Stomach (tissue), 9 donors: ENCODE data around the gene CNDP2. TPM values are rescaled to one million over a fixed set of nuclear protein-coding genes. Genes with fewer than 3 reads are reported as not detected.

ENCODE experiments used
- DNase-seq, 2 donors: peaks; one replicate each; pipeline versions ENCODE4 v3.0.0 to v3.0.0-alpha.2; 2013 to 2019
- H3K27ac ChIP-seq, 5 donors: fragments of 200-600 bp in 4 of 5; sonication (generic) in 4 of 5; one replicate each; pipeline ENCODE4 v1.5.1; 2013 to 2019; ENCODE audit warnings: mild to moderate bottlenecking in 1 of 5, moderate library complexity in 1 of 5
- H3K27me3 ChIP-seq, 3 donors: fragments of 200-600 bp; sonication (generic); one replicate each; pipeline ENCODE4 v1.5.1; 2017 to 2019; ENCODE audit warnings: mixed run types in 1 of 3
- H3K36me3 ChIP-seq, 4 donors: fragments of 200-600 bp; sonication (generic); 1 replicate in 3 of 4; 2 replicates in 1 of 4; pipeline ENCODE4 v1.5.1; 2016 to 2019
- H3K4me1 ChIP-seq, 4 donors: fragments of 200-600 bp; sonication (generic); one replicate each; pipeline ENCODE4 v1.5.1; 2016 to 2019
- H3K4me3 ChIP-seq, 4 donors: fragments of 200-600 bp; sonication (generic) in 3 of 4; one replicate each; pipeline ENCODE4 v1.5.1; 2016 to 2019; ENCODE audit warnings: mild to moderate bottlenecking in 1 of 4
- H3K9me3 ChIP-seq, 4 donors: fragments of 200-600 bp; sonication (generic); one replicate each; pipeline ENCODE4 v1.5.1; 2016 to 2019
- CTCF ChIP-seq, 7 experiments: fragments of 450-650 bp in 4 of 7; fragments of 200-600 bp in 3 of 7; sonication (generic) in 3 of 7; IDR thresholded peaks; one replicate each; pipeline ENCODE4 v1.5.1; 2016 to 2019; ENCODE audit warnings: antibody characterized with exemption in 7 of 7, control low read depth in 2 of 7, mild to moderate bottlenecking in 1 of 7
- EP300 ChIP-seq: sonication (generic); formaldehyde crosslinking; IDR thresholded peaks from one replicate; pipeline ENCODE4 v1.6.1; 2017; ENCODE audit warnings: antibody characterized with exemption
- POLR2A ChIP-seq, 4 donors: fragments of 450-650 bp; IDR thresholded peaks; one replicate each; pipeline ENCODE4 v1.6.1; 2016; ENCODE audit warnings: antibody characterized with exemption in 4 of 4, control low read depth in 2 of 4, mild to moderate bottlenecking in 1 of 4, moderate library complexity in 1 of 4
- POLR2AphosphoS5 ChIP-seq, 3 donors: sonication (generic); formaldehyde crosslinking; IDR thresholded peaks; one replicate each; pipeline ENCODE4 v1.6.1; 2016; ENCODE audit warnings: antibody characterized with exemption in 3 of 3
- WGBS, 5 donors: extraction: QIAGEN DNeasy Blood & Tissue Kit in 3 of 5; methylation state at CpG; one replicate each; pipeline versions ENCODE4 v1.1.5 to v1.1.7; 2013 to 2018; 5-methylcytosine and 5-hydroxymethylcytosine counted together
- intact Hi-C: fragments of 100-400 bp; cut with DNase I; formaldehyde crosslinking; loops from one replicate; pipeline ENCODE4 v1.15.1; 2023; ENCODE audit warnings: low total_unique reads
- polyA plus RNA-seq, 3 donors: library from polyadenylated mRNA; stranded (reverse); fragments of 200-250 nt; gene quantifications; one replicate each; pipeline ENCODE4 v1.2.3, GENCODE V29; 2013
- total RNA-seq, 5 donors: library from RNA; depleted of rRNA; stranded (reverse); fragments of >200 nt; gene quantifications; one replicate each; pipeline versions ENCODE4 v1.1.0 to v1.2.3, GENCODE V29; 2014 to 2016
- donor health status: healthy with polysubstance abuse.
- donor health status: Bipolar disorder and iron deficiency.
- donor health status: healthy.

CNDP2 gene
- total and polyA plus RNA-seq, 8 donors: 12.8 to 204 (median 113) TPM

- 47 to 68% (median 64%) methylated on average over 4 of the region's 4 CpGs for WGBS, 5 donors
- no peak overlapping the region for H3K4me3 ChIP-seq
- DNase-seq: no peak
Observed at GRCh38 chr18:74570266-74570665, 74.1 kb downstream of the CNDP2 start.

GRCh38 chr18:74571895-74572680, 75.9 kb downstream of the CNDP2 start:
- intact Hi-C loops: no loop called here
- Histone ChIP-seq H3K9me3 (no peaks in the 10 kb centered on the region), H3K4me3 (no peak overlapping the region), H3K36me3 (no peaks in the 10 kb centered on the region), H3K4me1 (no peaks in the 10 kb centered on the region), H3K27me3 (no peaks in the 10 kb centered on the region), H3K27ac (no peak overlapping the region)
- TF ChIP-seq CTCF (IDR thresholded peaks at IDR 0.05) (no peak), EP300 (no peak), POLR2AphosphoS5 (IDR thresholded peaks at IDR 0.05) (no peak)
- no peak for DNase-seq
- 81 to 89% (median 87%) methylated on average over 12 of the region's 12 CpGs for WGBS, 5 donors

More at GRCh38 chr18:74570266-74570665, 74.1 kb downstream of the CNDP2 start:
- no peaks in the 10 kb centered on the region for H3K4me1 ChIP-seq
- no peaks in the 10 kb centered on the region for H3K36me3 ChIP-seq
- H3K27me3 ChIP-seq: no peaks in the 10 kb centered on the region
- intact Hi-C loops: no loop called here
- no peak overlapping the region for H3K27ac ChIP-seq
- no peak for TF ChIP-seq EP300
- no peak for TF ChIP-seq POLR2A (IDR thresholded peaks at IDR 0.05)
- no peak for TF ChIP-seq POLR2AphosphoS5 (IDR thresholded peaks at IDR 0.05)
- no peak for TF ChIP-seq CTCF (IDR thresholded peaks at IDR 0.05)
- peaks cover 0 to 6% (median 3%) of the 10 kb centered on the region in 4 donors for H3K9me3 ChIP-seq

- intact Hi-C loops: no loop called here
- TF ChIP-seq POLR2A (IDR thresholded peaks at IDR 0.05): no peak
- DNase-seq: no peak
- no peak overlapping the region for H3K27ac ChIP-seq
- no peak overlapping the region for H3K4me3 ChIP-seq
- H3K9me3 ChIP-seq: no peaks in the 10 kb centered on the region
- no peaks in the 10 kb centered on the region for H3K4me1 ChIP-seq
- no peaks in the 10 kb centered on the region for H3K27me3 ChIP-seq
- no peaks in the 10 kb centered on the region for H3K36me3 ChIP-seq
Observed at GRCh38 chr18:74573053-74573452, 76.9 kb downstream of the CNDP2 start.

Other genes starting within 250 kb of the CNDP2 start
- gene CYB5A, start 204.4 kb upstream of the CNDP2 start, total RNA-seq: 100 to 1,000 TPM in 3 of 5 donors, 10 to 100 TPM in 2; 75.9 to 116 (median 101) TPM
- gene CYB5A, start 204.4 kb upstream of the CNDP2 start, polyA plus RNA-seq: 100 to 1,000 TPM; 186 to 450 (median 314) TPM
- not detected for gene C18orf63, start 180.5 kb upstream of the CNDP2 start, total RNA-seq
- not detected for gene C18orf63, start 180.5 kb upstream of the CNDP2 start, polyA plus RNA-seq
- 1 to 10 TPM in 2 of 5 donors, not detected in 3; 1.8 to 2.3 TPM for gene DIPK1C, start 39.1 kb upstream of the CNDP2 start, total RNA-seq
- 1 to 10 TPM in 2 of 3 donors, under 1 TPM in 1; 0.55 to 2.3 (median 1.8) TPM for gene DIPK1C, start 39.1 kb upstream of the CNDP2 start, polyA plus RNA-seq
- under 1 TPM in 1 of 5 donors, not detected in 4; 0.72 TPM for gene CNDP1, start 38.1 kb downstream of the CNDP2 start, total RNA-seq
- gene CNDP1, start 38.1 kb downstream of the CNDP2 start, polyA plus RNA-seq: under 1 TPM in 2 of 3 donors, not detected in 1; 0.13 to 0.50 TPM
- gene ZNF407, start 101.5 kb downstream of the CNDP2 start, total RNA-seq: 10 to 100 TPM; 10.7 to 49.0 (median 32.1) TPM
- gene ZNF407, start 101.5 kb downstream of the CNDP2 start, polyA plus RNA-seq: 1 to 10 TPM; 2.1 to 2.4 (median 2.2) TPM